GM12878 (cell line): Measurements from ENCODE around the gene FAF1. TPM values are rescaled to one million over a fixed set of nuclear protein-coding genes. Genes with fewer than 3 reads are reported as not detected.

Source experiments
- ATAC-seq: fragments of 200-7000 bp; cut with Tn5 transposase; 3 replicates; pipeline ENCODE4 v1.9.1; 2020; ENCODE audit warnings: mild to moderate bottlenecking, moderate library complexity
- BruUV-seq: library from RNA; stranded (reverse); fragments of 400-500 nt; replicated peaks from 2 replicates; lab custom pipeline; 2021; lab: Mats Ljungman, UMichigan
- CTCF ChIA-PET: fragments of 300-600 bp; sonication (Branson Sonifier 250); formaldehyde crosslinking; extraction: SDS; loops from one replicate; lab custom pipeline; 2021; ENCODE audit warnings: inconsistent platforms; lab: Yijun Ruan, JAX
- POLR2A ChIA-PET: fragments of 350-600 bp; formaldehyde crosslinking; extraction: SDS; loops from one replicate; lab custom pipeline; 2021; ENCODE audit warnings: inconsistent platforms; lab: Charles Lee
- RAD21 ChIA-PET: fragments of 300-600 bp; sonication (Branson Sonifier 250); formaldehyde crosslinking; loops from one replicate; lab custom pipeline; 2023; ENCODE audit warnings: antibody characterized with exemption; ENCODE audit not compliant: unreplicated experiment; lab: Charles Lee
- SMC1A ChIA-PET: fragments of 300-600 bp; sonication (Branson Sonifier 250); formaldehyde crosslinking; loops from one replicate; lab custom pipeline; 2023; ENCODE audit not compliant: unreplicated experiment, uncharacterized antibody; lab: Charles Lee
- DNase-seq: peaks from one replicate; pipeline ENCODE4 v3.0.0-alpha.2; 2011; ENCODE audit warnings: low read depth, low spot score
- FAIRE-seq: peaks from 3 replicates; lab custom pipeline; 2011; peaks lifted over from hg19 to GRCh38; lab: Jason Lieb, UNC
- H2AFZ ChIP-seq: 2 replicates; pipeline ENCODE4 v1.6.0; 2011; ENCODE audit warnings: low read depth, low read length, control low read depth; ENCODE audit not compliant: control insufficient read depth
- H3K27ac ChIP-seq: 2 replicates; pipeline ENCODE4 v1.5.1; 2011; ENCODE audit warnings: control low read depth; ENCODE audit not compliant: control insufficient read depth, insufficient read depth
- H3K27me3 ChIP-seq, 2 experiments: replicated peaks in 1 of 2; 2 replicates each; pipeline versions ENCODE4 v1.6.0 to v1.6.1; 2011; ENCODE audit warnings: low read length in 1 of 2; ENCODE audit not compliant: control insufficient read depth in 2 of 2, insufficient read depth in 2 of 2
- H3K36me3 ChIP-seq, 2 experiments: 2 replicates each; pipeline ENCODE4 v1.5.1; 2011; ENCODE audit warnings: low read length in 1 of 2; ENCODE audit not compliant: control insufficient read depth in 2 of 2, insufficient read depth in 2 of 2
- H3K4me1 ChIP-seq: 2 replicates; pipeline ENCODE4 v1.6.1; 2011; ENCODE audit warnings: mild to moderate bottlenecking, low read length, moderate library complexity, mixed read lengths; ENCODE audit not compliant: control insufficient read depth, insufficient read depth
- H3K4me2 ChIP-seq: 2 replicates; pipeline ENCODE4 v1.6.0; 2011; ENCODE audit warnings: control low read depth; ENCODE audit not compliant: control insufficient read depth, insufficient read depth
- H3K4me3 ChIP-seq: fragments of 200-600 bp; sonication (generic); 2 replicates; pipeline ENCODE4 v1.5.1; 2016
- H3K79me2 ChIP-seq: 2 replicates; pipeline ENCODE4 v1.6.0; 2011; ENCODE audit warnings: low read length; ENCODE audit not compliant: control insufficient read depth, insufficient read depth
- H3K9ac ChIP-seq: 2 replicates; pipeline ENCODE4 v1.8.0; 2011; ENCODE audit warnings: low read length, control low read depth, mixed read lengths; ENCODE audit not compliant: control insufficient read depth, insufficient read depth
- H3K9me3 ChIP-seq: replicated peaks from 3 replicates; pipeline ENCODE4 v1.5.1; 2011; ENCODE audit warnings: mild to moderate bottlenecking, low read length; ENCODE audit not compliant: control insufficient read depth, insufficient read depth
- H4K20me1 ChIP-seq: 2 replicates; pipeline ENCODE4 v1.6.0; 2011; ENCODE audit not compliant: control insufficient read depth, insufficient read depth
- E4F1 ChIP-seq: fragments of 450-650 bp; IDR thresholded peaks from 2 replicates; pipeline ENCODE4 v1.6.1; 2018; ENCODE audit warnings: borderline replicate concordance, mild to moderate bottlenecking; ENCODE audit not compliant: partially characterized antibody
- HDAC6 ChIP-seq: fragments of 200-600 bp; sonication (generic); IDR thresholded peaks from one replicate; pipeline ENCODE4 v1.8.0; 2017; ENCODE audit warnings: antibody characterized with exemption; ENCODE audit not compliant: unreplicated experiment
- PAX8 ChIP-seq: fragments of 450-650 bp; IDR thresholded peaks from 2 replicates; pipeline ENCODE4 v1.6.1; 2017; ENCODE audit warnings: mild to moderate bottlenecking, moderate library complexity
- RB1 ChIP-seq: fragments of 450-650 bp; formaldehyde crosslinking; IDR thresholded peaks from 2 replicates; pipeline ENCODE4 v1.6.1; 2017; ENCODE audit warnings: mild to moderate bottlenecking, borderline replicate concordance
- STAT1 ChIP-seq: fragments of 450-650 bp; conservative IDR thresholded peaks from 2 replicates; pipeline ENCODE4 v1.6.1; 2014; ENCODE audit warnings: antibody characterized with exemption, mild to moderate bottlenecking
- WGBS: methylation state at CpG from one replicate; pipeline ENCODE4 v1.1.6; 2016; ENCODE audit warnings: low lambda C conversion rate; ENCODE audit not compliant: insufficient replicate concordance, insufficient coverage; ENCODE audit errors: missing lambda C conversion rate; 5-methylcytosine and 5-hydroxymethylcytosine counted together
- in situ Hi-C: fragments of 300-500 bp; cut with MboI; formaldehyde crosslinking; loops from 9 replicates; pipeline ENCODE4 v1.14.3; 2018; ENCODE audit warnings: mixed read lengths
- intact Hi-C: fragments of 100-400 bp; cut with micrococcal nuclease; formaldehyde crosslinking; loops from one replicate; pipeline ENCODE4 v1.14.2; 2022; ENCODE audit not compliant: unreplicated experiment
- polyA plus RNA-seq, 11 experiments: library from polyadenylated mRNA; depleted of rRNA in 4 of 11; unstranded in 6 of 11; stranded (reverse) in 5 of 11; fragments of >200 nt; fragmentation: Nextera tagmentation in 4 of 11; fragmentation: Illumina TruSeq in 1 of 11; extraction: Ambion mirVana in 4 of 11; extraction: Trizol in 1 of 11; gene quantifications; 1 replicate in 1 of 11; 2 replicates in 10 of 11; pipeline versions ENCODE4 v1.2.1 to v1.2.3, GENCODE V29; 2011 to 2016; ENCODE audit warnings: inconsistent platforms in 2 of 11, missing spikeins in 2 of 11, low read depth in 1 of 11
- total RNA-seq, 4 experiments: library from RNA; depleted of rRNA in 3 of 4; stranded (reverse); fragments of >200 nt in 3 of 4; fragmentation: Illumina TruSeq in 1 of 4; extraction: Trizol in 1 of 4; gene quantifications; 2 replicates each; pipeline versions ENCODE4 v1.2.1 to v1.2.3, GENCODE V29; 2013 to 2021
- TF ChIP-seq, protein P1 (sequence below): IDR thresholded peaks from 2 replicates; pipeline ENCODE4 v1.6.1; 2012; ENCODE audit warnings: low read depth, low read length, improper control_type of control experiment
- TF ChIP-seq, protein P2 (sequence below): IDR thresholded peaks from 2 replicates; pipeline ENCODE4 v1.6.1; 2012; ENCODE audit warnings: low read length, inconsistent platforms
- TF ChIP-seq, protein P3 (sequence below): IDR thresholded peaks from 2 replicates; pipeline ENCODE4 v1.6.1; 2011; ENCODE audit warnings: borderline replicate concordance, low read depth, mild to moderate bottlenecking, moderate library complexity, low read length; ENCODE audit not compliant: insufficient read depth, poor library complexity, severe bottlenecking
- TF ChIP-seq, protein P4 (sequence below): fragments of 450-650 bp; IDR thresholded peaks from 2 replicates; pipeline ENCODE4 v1.6.1; 2017; ENCODE audit warnings: mild to moderate bottlenecking

Gene FAF1
- total and polyA plus RNA-seq, 10 of the 15 experiments (the other 5 are each of a cell fraction or from before 2014, with no cell fraction given) = 8.6 to 54.5 (median 23.7) TPM

DNA sequence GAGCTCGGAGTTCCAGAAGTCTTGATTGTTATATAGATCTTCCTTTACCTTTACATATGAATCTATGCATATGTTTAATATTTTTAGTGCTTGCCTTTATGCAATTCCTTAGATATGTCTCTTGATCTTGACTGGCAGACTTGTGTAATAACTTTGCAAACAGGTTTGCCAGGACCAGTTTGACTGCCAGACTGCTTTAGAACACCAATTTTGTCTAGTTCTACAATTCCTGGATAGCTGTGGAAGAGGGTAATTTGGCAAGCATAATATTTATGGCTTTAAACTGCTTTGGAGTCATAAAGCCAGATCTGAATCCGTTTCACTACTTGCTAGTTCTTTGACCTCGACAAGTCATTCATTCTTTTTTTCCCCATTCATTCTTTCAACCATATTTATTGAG, 250.0 kb downstream of the FAF1 start:
- BruUV-seq = no TSS peak
- in situ Hi-C loops = no loop called here
- no peak overlapping the region for H3K27ac ChIP-seq
- intact Hi-C loops = no loop called here
- H3K36me3 ChIP-seq = no peaks in the 10 kb centered on the region
- WGBS = 88% methylated on average over 3 of the region's 3 CpGs
- no peak overlapping the region for H3K4me2 ChIP-seq
- POLR2A ChIA-PET = no interaction called here
- DNase-seq = no peak
- no peaks in the 10 kb centered on the region for H3K9me3 ChIP-seq
- SMC1A ChIA-PET = no interaction called here
- no peaks in the 10 kb centered on the region for H3K4me1 ChIP-seq
- no peak for TF ChIP-seq PAX8
- no peak for TF ChIP-seq STAT1
- no peak for TF ChIP-seq HDAC6
- TF ChIP-seq, protein P1, sequence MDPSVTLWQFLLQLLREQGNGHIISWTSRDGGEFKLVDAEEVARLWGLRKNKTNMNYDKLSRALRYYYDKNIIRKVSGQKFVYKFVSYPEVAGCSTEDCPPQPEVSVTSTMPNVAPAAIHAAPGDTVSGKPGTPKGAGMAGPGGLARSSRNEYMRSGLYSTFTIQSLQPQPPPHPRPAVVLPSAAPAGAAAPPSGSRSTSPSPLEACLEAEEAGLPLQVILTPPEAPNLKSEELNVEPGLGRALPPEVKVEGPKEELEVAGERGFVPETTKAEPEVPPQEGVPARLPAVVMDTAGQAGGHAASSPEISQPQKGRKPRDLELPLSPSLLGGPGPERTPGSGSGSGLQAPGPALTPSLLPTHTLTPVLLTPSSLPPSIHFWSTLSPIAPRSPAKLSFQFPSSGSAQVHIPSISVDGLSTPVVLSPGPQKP = no peak
- TF ChIP-seq, protein P2, sequence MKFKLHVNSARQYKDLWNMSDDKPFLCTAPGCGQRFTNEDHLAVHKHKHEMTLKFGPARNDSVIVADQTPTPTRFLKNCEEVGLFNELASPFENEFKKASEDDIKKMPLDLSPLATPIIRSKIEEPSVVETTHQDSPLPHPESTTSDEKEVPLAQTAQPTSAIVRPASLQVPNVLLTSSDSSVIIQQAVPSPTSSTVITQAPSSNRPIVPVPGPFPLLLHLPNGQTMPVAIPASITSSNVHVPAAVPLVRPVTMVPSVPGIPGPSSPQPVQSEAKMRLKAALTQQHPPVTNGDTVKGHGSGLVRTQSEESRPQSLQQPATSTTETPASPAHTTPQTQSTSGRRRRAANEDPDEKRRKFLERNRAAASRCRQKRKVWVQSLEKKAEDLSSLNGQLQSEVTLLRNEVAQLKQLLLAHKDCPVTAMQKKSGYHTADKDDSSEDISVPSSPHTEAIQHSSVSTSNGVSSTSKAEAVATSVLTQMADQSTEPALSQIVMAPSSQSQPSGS = no peak
- TF ChIP-seq, protein P3, sequence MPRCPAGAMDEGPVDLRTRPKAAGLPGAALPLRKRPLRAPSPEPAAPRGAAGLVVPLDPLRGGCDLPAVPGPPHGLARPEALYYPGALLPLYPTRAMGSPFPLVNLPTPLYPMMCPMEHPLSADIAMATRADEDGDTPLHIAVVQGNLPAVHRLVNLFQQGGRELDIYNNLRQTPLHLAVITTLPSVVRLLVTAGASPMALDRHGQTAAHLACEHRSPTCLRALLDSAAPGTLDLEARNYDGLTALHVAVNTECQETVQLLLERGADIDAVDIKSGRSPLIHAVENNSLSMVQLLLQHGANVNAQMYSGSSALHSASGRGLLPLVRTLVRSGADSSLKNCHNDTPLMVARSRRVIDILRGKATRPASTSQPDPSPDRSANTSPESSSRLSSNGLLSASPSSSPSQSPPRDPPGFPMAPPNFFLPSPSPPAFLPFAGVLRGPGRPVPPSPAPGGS = no peak
- TF ChIP-seq E4F1 = no peak
- TF ChIP-seq RB1 = no peak
- TF ChIP-seq, protein P4, sequence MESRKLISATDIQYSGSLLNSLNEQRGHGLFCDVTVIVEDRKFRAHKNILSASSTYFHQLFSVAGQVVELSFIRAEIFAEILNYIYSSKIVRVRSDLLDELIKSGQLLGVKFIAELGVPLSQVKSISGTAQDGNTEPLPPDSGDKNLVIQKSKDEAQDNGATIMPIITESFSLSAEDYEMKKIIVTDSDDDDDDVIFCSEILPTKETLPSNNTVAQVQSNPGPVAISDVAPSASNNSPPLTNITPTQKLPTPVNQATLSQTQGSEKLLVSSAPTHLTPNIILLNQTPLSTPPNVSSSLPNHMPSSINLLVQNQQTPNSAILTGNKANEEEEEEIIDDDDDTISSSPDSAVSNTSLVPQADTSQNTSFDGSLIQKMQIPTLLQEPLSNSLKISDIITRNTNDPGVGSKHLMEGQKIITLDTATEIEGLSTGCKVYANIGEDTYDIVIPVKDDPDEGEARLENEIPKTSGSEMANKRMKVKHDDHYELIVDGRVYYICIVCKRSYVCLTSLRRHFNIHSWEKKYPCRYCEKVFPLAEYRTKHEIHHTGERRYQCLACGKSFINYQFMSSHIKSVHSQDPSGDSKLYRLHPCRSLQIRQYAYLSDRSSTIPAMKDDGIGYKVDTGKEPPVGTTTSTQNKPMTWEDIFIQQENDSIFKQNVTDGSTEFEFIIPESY = no peak
- no peak overlapping the region for H3K4me3 ChIP-seq
- RAD21 ChIA-PET = no interaction called here
- no peaks in the 10 kb centered on the region for H3K27me3 ChIP-seq
- no peaks in the 10 kb centered on the region for H3K79me2 ChIP-seq
- CTCF ChIA-PET = no interaction called here
- ATAC-seq = no peak
- no peak overlapping the region for H3K9ac ChIP-seq
- FAIRE-seq = no peak
- no peak overlapping the region for H2AFZ ChIP-seq
- no peaks in the 10 kb centered on the region for H4K20me1 ChIP-seq
